ENCODE data around the gene HCN2. TPM values are rescaled to one million over a fixed set of nuclear protein-coding genes. Genes with fewer than 3 reads are reported as not detected.
A peak's percentile ranks its signal among the peaks of the same experiment; 100 is the strongest.

HCN2 gene
- total and polyA plus RNA-seq, 10 of the 15 experiments (the other 5 are each of a cell fraction or from before 2014, with no cell fraction given), result 0.01 to 0.54 (median 0.08) TPM; not detected in 4

- H3K9ac ChIP-seq (ENCODE audit: control insufficient read depth, insufficient read depth, low read length), result no peak overlapping the region
- no peaks in the 10 kb centered on the region for H3K27me3 ChIP-seq (replicated peaks in 1 of 2; ENCODE audit: control insufficient read depth in 2 of 2, insufficient read depth in 2 of 2, low read length in 1 of 2)
- intact Hi-C loops (cut with micrococcal nuclease; ENCODE audit: unreplicated experiment), result no loop called here
- peaks cover 18% of the 10 kb centered on the region for H4K20me1 ChIP-seq (ENCODE audit: control insufficient read depth, insufficient read depth)
- FAIRE-seq (no peak), DNase-seq (ENCODE audit: low read depth, low spot score) (no peak), ATAC-seq (no peak)
- no TSS peak for BruUV-seq (replicated peaks)
- H3K9me3 ChIP-seq (replicated peaks; ENCODE audit: control insufficient read depth, insufficient read depth, low read length), result no peaks in the 10 kb centered on the region
- ChIA-PET POLR2A (interaction anchor here (0.6 kb wide), 2 partner anchors 22 to 373 kb away, joined by 3 to 4 read pairs; no protein-coding TSS in a partner anchor), SMC1A (ENCODE audit: uncharacterized antibody, unreplicated experiment) (no interaction called here), CTCF (interaction anchor here (0.6 to 0.7 kb wide), 2 partner anchors 50 to 72 kb away, joined by 3 read pairs; no protein-coding TSS in a partner anchor), RAD21 (ENCODE audit: unreplicated experiment) (no interaction called here)
- H2AFZ ChIP-seq (ENCODE audit: control insufficient read depth, low read depth, low read length), result no peak overlapping the region
- peaks cover 10% of the 10 kb centered on the region; the same call in 1 of the 2 replicates for H3K4me1 ChIP-seq (ENCODE audit: control insufficient read depth, insufficient read depth, low read length)
- 87% methylated on average over 17 of the region's 17 CpGs for WGBS (ENCODE audit: insufficient coverage, insufficient replicate concordance, low lambda C conversion rate, missing lambda C conversion rate)
- no peak overlapping the region for H3K27ac ChIP-seq (ENCODE audit: control insufficient read depth, insufficient read depth)
- H3K4me2 ChIP-seq (ENCODE audit: control insufficient read depth, insufficient read depth), result no peak overlapping the region
- TF ChIP-seq POLR2A (IDR thresholded peaks at IDR 0.05; ENCODE audit: low read depth, low read length), result peak; percentile 43; the same call in 1 of the 2 replicates
- no peak for TF ChIP-seq SIN3A (IDR thresholded peaks at IDR 0.05; ENCODE audit: low read depth, low read length)
- H3K79me2 ChIP-seq (ENCODE audit: control insufficient read depth, insufficient read depth, low read length), result peaks cover 77% of the 10 kb centered on the region
- in situ Hi-C loops (cut with MboI), result no loop called here
- peaks cover 13 to 52% of the 10 kb centered on the region in 2 experiments for H3K36me3 ChIP-seq (ENCODE audit: control insufficient read depth in 2 of 2, insufficient read depth in 2 of 2, low read length in 1 of 2)
- no peak overlapping the region for H3K4me3 ChIP-seq
These were observed 66.0 kb downstream of the HCN2 start for GRCh38 chr19:655691-656090.

- in situ Hi-C loops (cut with MboI), result no loop called here
- Histone ChIP-seq H4K20me1 (ENCODE audit: control insufficient read depth, insufficient read depth) (peaks cover 20% of the 10 kb centered on the region), H2AFZ (ENCODE audit: control insufficient read depth, low read depth, low read length) (no peak overlapping the region), H3K79me2 (ENCODE audit: control insufficient read depth, insufficient read depth, low read length) (peaks cover 89% of the 10 kb centered on the region), H3K4me3 (no peak overlapping the region), H3K4me1 (ENCODE audit: control insufficient read depth, insufficient read depth, low read length) (peaks cover 10% of the 10 kb centered on the region; the same call in 1 of the 2 replicates), H3K27ac (ENCODE audit: control insufficient read depth, insufficient read depth) (no peak overlapping the region), H3K27me3 (replicated peaks in 1 of 2; ENCODE audit: control insufficient read depth in 2 of 2, insufficient read depth in 2 of 2, low read length in 1 of 2) (no peaks in the 10 kb centered on the region), H3K36me3 (ENCODE audit: control insufficient read depth in 2 of 2, insufficient read depth in 2 of 2, low read length in 1 of 2) (peaks cover 9 to 46% of the 10 kb centered on the region in 2 experiments), H3K9ac (ENCODE audit: control insufficient read depth, insufficient read depth, low read length) (no peak overlapping the region), H3K9me3 (replicated peaks; ENCODE audit: control insufficient read depth, insufficient read depth, low read length) (no peaks in the 10 kb centered on the region), H3K4me2 (ENCODE audit: control insufficient read depth, insufficient read depth) (no peak overlapping the region)
- ChIA-PET POLR2A (no interaction called here), CTCF (no interaction called here), RAD21 (ENCODE audit: unreplicated experiment) (no interaction called here), SMC1A (ENCODE audit: uncharacterized antibody, unreplicated experiment) (no interaction called here)
- ATAC-seq (no peak), DNase-seq (ENCODE audit: low read depth, low spot score) (no peak), FAIRE-seq (no peak)
- intact Hi-C loops (cut with micrococcal nuclease; ENCODE audit: unreplicated experiment), result no loop called here
- TF ChIP-seq E2F4 (IDR thresholded peaks at IDR 0.05; ENCODE audit: low read depth, low read length), result no peak
- peak; percentile 44; the same call in 1 of the 2 replicates for TF ChIP-seq POLR2A (IDR thresholded peaks at IDR 0.05; ENCODE audit: low read depth, low read length)
- 86% methylated on average over 43 of the region's 43 CpGs for WGBS (ENCODE audit: insufficient coverage, insufficient replicate concordance, low lambda C conversion rate, missing lambda C conversion rate)
- no TSS peak for BruUV-seq (replicated peaks)
These were observed 67.3 kb downstream of the HCN2 start for GRCh38 chr19:656751-657559.
